Activated T-helper 1 cell treated with anti-CD3 and anti-CD28 coated beads, Interleukin-12 subunit alpha, Interleukin-12 subunit beta, Interleukin-2, Interleukin-4 antibody, amounts not matched to agents 30 ng/mL and 10 ng/mL and 1 ng/mL, durations not matched to agents 14 hours and 24 hours and 36 hours (primary cell): ENCODE measurements around the gene KHK. TPM values are rescaled to one million over a fixed set of nuclear protein-coding genes. Genes with fewer than 3 reads are reported as not detected.
A peak's percentile ranks its signal among the peaks of the same experiment; 100 is the strongest.

ENCODE experiments used
- DNase-seq: peaks from one replicate; pipeline ENCODE4 v3.0.0; 2021; ENCODE audit warnings: low spot score
- H3K27ac Mint-ChIP-seq: one replicate; pipeline ENCODE4 v1.8.0; 2021; ENCODE audit warnings: mild to moderate bottlenecking, mixed read lengths
- H3K27me3 Mint-ChIP-seq: one replicate; pipeline ENCODE4 v1.8.0; 2022; ENCODE audit warnings: mild to moderate bottlenecking, moderate library complexity, mixed read lengths; ENCODE audit not compliant: insufficient read depth
- H3K36me3 Mint-ChIP-seq: one replicate; pipeline ENCODE4 v1.8.0; 2021; ENCODE audit warnings: low read depth, mixed read lengths
- H3K4me1 Mint-ChIP-seq: one replicate; pipeline ENCODE4 v1.8.0; 2021; ENCODE audit warnings: low read depth, mixed read lengths
- H3K4me3 Mint-ChIP-seq: one replicate; pipeline ENCODE4 v1.8.0; 2021; ENCODE audit warnings: mild to moderate bottlenecking, moderate library complexity, mixed read lengths
- H3K9me3 Mint-ChIP-seq: one replicate; pipeline ENCODE4 v1.8.0; 2021; ENCODE audit warnings: mixed read lengths
- intact Hi-C: fragments of 100-400 bp; cut with micrococcal nuclease; formaldehyde crosslinking; loops from one replicate; pipeline ENCODE4 v1.15.1; 2024
- total RNA-seq: library from RNA; stranded (reverse); gene quantifications from 2 replicates; pipeline ENCODE4 v1.2.3, GENCODE V29; 2022

Gene KHK
- total RNA-seq, 1 donor from 2014 or later: 12.2 TPM

GRCh38 chr2:27079233-27080139 lies 7.1 kb upstream of the KHK start:
- no peak for DNase-seq
- H3K4me1 Mint-ChIP-seq: peaks cover 61% of the 10 kb centered on the region
- H3K4me3 Mint-ChIP-seq: no peak overlapping the region
- H3K27me3 Mint-ChIP-seq: no peaks in the 10 kb centered on the region
- intact Hi-C loops: loop anchor here (10.0 kb wide), 1 partner anchor 405 kb away; the partner anchor contains the start of gene IFT172
- H3K36me3 Mint-ChIP-seq: no peaks in the 10 kb centered on the region
- no peaks in the 10 kb centered on the region for H3K9me3 Mint-ChIP-seq
- H3K27ac Mint-ChIP-seq: peak overlapping the region; percentile 71

GRCh38 chr2:27080140-27080469 lies 6.5 kb upstream of the KHK start:
- no peaks in the 10 kb centered on the region for H3K36me3 Mint-ChIP-seq
- H3K9me3 Mint-ChIP-seq: no peaks in the 10 kb centered on the region
- peaks cover 60% of the 10 kb centered on the region for H3K4me1 Mint-ChIP-seq
- intact Hi-C loops: loop anchor here (10.0 kb wide), 1 partner anchor 405 kb away; the partner anchor contains the start of gene IFT172
- no peak overlapping the region for H3K4me3 Mint-ChIP-seq
- DNase-seq: no peak
- no peaks in the 10 kb centered on the region for H3K27me3 Mint-ChIP-seq
- peak overlapping the region; percentile 71 for H3K27ac Mint-ChIP-seq

GRCh38 chr2:27080603-27080936 lies 6.0 kb upstream of the KHK start:
- intact Hi-C loops: loop anchor here (10.0 kb wide), 1 partner anchor 404 kb away; the partner anchor contains the start of gene IFT172
- Mint-ChIP-seq H3K27me3 (no peaks in the 10 kb centered on the region), H3K27ac (peak overlapping the region; percentile 99), H3K9me3 (no peaks in the 10 kb centered on the region), H3K4me1 (peaks cover 60% of the 10 kb centered on the region), H3K4me3 (peak overlapping the region; percentile 77), H3K36me3 (no peaks in the 10 kb centered on the region)
- no peak for DNase-seq

GRCh38 chr2:27081984-27082772 lies 4.4 kb upstream of the KHK start:
- intact Hi-C loops: loop anchor here (1.0 to 10.0 kb wide), 8 partner anchors 11 to 403 kb away; partner anchors contain the start of genes AGBL5, ATRAID, EIF2B4 and GTF3C2
- Mint-ChIP-seq H3K36me3 (no peaks in the 10 kb centered on the region), H3K9me3 (no peaks in the 10 kb centered on the region), H3K4me3 (no peak overlapping the region), H3K27ac (peak overlapping the region; percentile 99), H3K4me1 (peaks cover 45% of the 10 kb centered on the region), H3K27me3 (no peaks in the 10 kb centered on the region)
- no peak for DNase-seq

- H3K9me3 Mint-ChIP-seq: no peaks in the 10 kb centered on the region
- intact Hi-C loops: loop anchor here (10.0 kb wide), 1 partner anchor 402 kb away; the partner anchor contains the start of gene IFT172
- no peak overlapping the region for H3K4me3 Mint-ChIP-seq
- no peak overlapping the region for H3K27ac Mint-ChIP-seq
- H3K27me3 Mint-ChIP-seq: no peaks in the 10 kb centered on the region
- H3K36me3 Mint-ChIP-seq: no peaks in the 10 kb centered on the region
- no peak for DNase-seq
- peaks cover 40% of the 10 kb centered on the region for H3K4me1 Mint-ChIP-seq
Observed at GRCh38 chr2:27082773-27083409, 3.7 kb upstream of the KHK start.

- intact Hi-C loops: loop anchor here (10.0 kb wide), 1 partner anchor 401 kb away; the partner anchor contains the start of gene IFT172
- H3K36me3 Mint-ChIP-seq: no peaks in the 10 kb centered on the region
- H3K27me3 Mint-ChIP-seq: no peaks in the 10 kb centered on the region
- DNase-seq: no peak
- H3K4me1 Mint-ChIP-seq: peaks cover 38% of the 10 kb centered on the region
- H3K4me3 Mint-ChIP-seq: no peak overlapping the region
- peak overlapping the region; percentile 55 for H3K27ac Mint-ChIP-seq
- no peaks in the 10 kb centered on the region for H3K9me3 Mint-ChIP-seq
Observed at GRCh38 chr2:27083410-27084296, 2.9 kb upstream of the KHK start.

- Mint-ChIP-seq H3K9me3 (no peaks in the 10 kb centered on the region), H3K4me3 (peak overlapping the region; percentile 89), H3K36me3 (no peaks in the 10 kb centered on the region), H3K4me1 (peaks cover 38% of the 10 kb centered on the region), H3K27me3 (no peaks in the 10 kb centered on the region), H3K27ac (peak overlapping the region; percentile 55)
- no peak for DNase-seq
- intact Hi-C loops: loop anchor here (10.0 kb wide), 1 partner anchor 400 kb away; the partner anchor contains the start of gene IFT172
Observed at GRCh38 chr2:27084297-27085061, 2.1 kb upstream of the KHK start.

GRCh38 chr2:27085062-27085672 lies 1.4 kb upstream of the KHK start:
- DNase-seq: no peak
- intact Hi-C loops: loop anchor here (10.0 kb wide), 1 partner anchor 400 kb away; the partner anchor contains the start of gene IFT172
- Mint-ChIP-seq H3K27ac (peak overlapping the region; percentile 40), H3K9me3 (no peaks in the 10 kb centered on the region), H3K4me1 (peaks cover 37% of the 10 kb centered on the region), H3K27me3 (no peaks in the 10 kb centered on the region), H3K36me3 (no peaks in the 10 kb centered on the region), H3K4me3 (peak overlapping the region; percentile 89)

GRCh38 chr2:27085673-27086089 lies 891 bp upstream of the KHK start:
- peak; percentile 22 for DNase-seq
- H3K36me3 Mint-ChIP-seq: no peaks in the 10 kb centered on the region
- intact Hi-C loops: loop anchor here (1.0 to 10.0 kb wide), 9 partner anchors 14 to 399 kb away; partner anchors contain the start of genes AGBL5, ATRAID, EIF2B4 and IFT172

GRCh38 chr2:27086090-27086723 lies 365 bp upstream of the KHK start:
- H3K9me3 Mint-ChIP-seq: no peaks in the 10 kb centered on the region
- intact Hi-C loops: loop anchor here (1.0 to 10.0 kb wide), 9 partner anchors 15 to 399 kb away; partner anchors contain the start of genes AGBL5, ATRAID, EIF2B4 and IFT172
- H3K4me3 Mint-ChIP-seq: peak overlapping the region; percentile 89
- H3K27me3 Mint-ChIP-seq: no peaks in the 10 kb centered on the region
- DNase-seq: peak; percentile 99
- H3K36me3 Mint-ChIP-seq: no peaks in the 10 kb centered on the region
- peaks cover 27% of the 10 kb centered on the region for H3K4me1 Mint-ChIP-seq
- peak overlapping the region; percentile 76 for H3K27ac Mint-ChIP-seq

More at GRCh38 chr2:27085673-27086089, 891 bp upstream of the KHK start:
- Mint-ChIP-seq H3K27ac (peak overlapping the region; percentile 40), H3K4me1 (peaks cover 32% of the 10 kb centered on the region), H3K27me3 (no peaks in the 10 kb centered on the region), H3K4me3 (peak overlapping the region; percentile 89), H3K9me3 (no peaks in the 10 kb centered on the region)
